PC-3 (cell line): ENCODE measurements around the gene TBC1D32.

Experiments used
- CTCF ChIP-seq: fragments of 300-600 bp; sonication (generic); conservative IDR thresholded peaks from 2 replicates; pipeline ENCODE4 v1.5.1; 2017; ENCODE audit warnings: antibody characterized with exemption, low read depth, mild to moderate bottlenecking, low read length
- EZH2 ChIP-seq: fragments of 300-600 bp; sonication (generic); IDR thresholded peaks from one replicate; pipeline ENCODE4 v1.6.1; 2017; ENCODE audit warnings: antibody characterized with exemption, mild to moderate bottlenecking, low read length; ENCODE audit not compliant: unreplicated experiment

DNA sequence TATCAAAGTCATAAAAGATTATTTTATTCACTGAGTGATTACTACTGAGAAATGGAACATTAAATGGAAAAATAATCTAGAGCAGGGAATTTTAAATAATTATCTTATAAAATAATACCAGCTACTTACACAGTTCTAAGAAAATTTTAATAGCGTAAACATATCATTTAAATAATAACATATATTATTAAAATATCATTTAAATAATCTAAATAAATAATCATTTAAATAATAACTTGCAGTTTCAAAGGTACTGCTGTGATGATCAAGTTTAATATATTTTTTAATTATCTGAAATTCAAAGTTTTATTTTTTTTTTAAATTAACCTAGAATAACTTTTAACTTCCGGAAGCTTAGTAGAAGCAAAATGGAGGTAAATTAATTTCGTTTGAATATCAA lies 301.2 kb downstream of the TBC1D32 start:
- TF ChIP-seq CTCF (no peak), EZH2 (no peak)
